HG03378 (cell line): Measurements from ENCODE around the gene BIN1.

ENCODE experiments used
- ATAC-seq: cut with Tn5 transposase; IDR thresholded peaks from one replicate; pipeline ENCODE4 v1.9.1; 2021; ENCODE audit warnings: mild to moderate bottlenecking, moderate library complexity; ENCODE audit not compliant: unreplicated experiment

Gene BIN1

DNA sequence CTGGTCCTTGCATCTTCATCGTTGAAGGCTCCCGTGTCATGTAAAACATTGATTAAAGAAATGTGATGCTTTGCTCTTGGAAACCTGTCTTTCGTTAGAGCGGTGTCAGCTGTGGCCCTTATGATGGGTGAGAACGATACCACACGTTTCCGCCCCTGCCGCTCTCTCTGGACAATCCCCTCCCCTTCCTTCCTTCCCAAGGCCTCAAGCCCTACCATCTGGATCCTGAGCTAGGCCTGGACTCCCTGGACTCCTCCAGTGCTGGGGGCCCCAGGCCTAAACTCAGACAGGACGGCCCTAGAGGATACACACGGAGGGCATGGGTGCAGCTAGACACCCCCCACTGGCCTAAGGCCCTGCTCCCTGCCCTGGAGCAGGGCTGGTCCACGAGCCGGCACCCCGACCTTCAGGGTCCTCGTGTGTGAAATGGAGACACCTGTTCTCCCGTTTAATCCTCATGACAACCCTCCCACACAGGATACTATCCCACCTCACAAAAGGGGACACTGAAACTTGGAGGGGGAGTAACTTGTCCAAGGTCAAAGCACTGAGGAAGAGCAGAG, 13.2 kb downstream of the BIN1 start:
- no peak for ATAC-seq

DNA sequence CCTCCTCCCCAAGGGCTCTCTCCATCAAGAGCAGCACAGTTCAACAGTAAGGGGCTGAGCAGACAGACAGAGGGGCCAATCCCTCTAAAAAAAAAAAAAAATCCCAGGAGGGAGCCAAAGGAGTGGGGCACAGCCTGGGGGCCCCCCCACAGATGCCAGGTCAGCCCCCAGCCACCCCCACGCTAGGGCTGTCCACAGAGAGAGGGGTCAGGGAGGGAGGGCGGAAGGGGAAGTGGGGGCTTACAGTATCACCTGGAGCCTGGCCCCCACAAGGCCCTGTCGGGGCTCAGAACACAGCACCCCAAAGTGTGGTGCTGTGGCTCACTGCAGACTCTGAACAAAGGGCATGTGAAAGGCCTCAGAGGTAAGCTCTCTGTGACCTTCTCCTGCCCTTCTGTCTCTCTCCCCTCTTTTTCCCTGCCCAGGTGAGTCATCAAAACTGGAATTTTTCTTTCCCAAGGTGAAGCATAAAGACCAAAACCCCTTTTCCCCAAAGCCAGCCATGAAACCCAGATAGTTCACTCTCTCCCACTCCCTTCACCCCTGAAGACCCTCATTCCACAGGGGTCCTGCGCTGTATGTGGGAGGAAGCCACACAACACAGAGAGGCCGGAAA, 13.9 kb downstream of the BIN1 start:
- ATAC-seq: no peak

DNA sequence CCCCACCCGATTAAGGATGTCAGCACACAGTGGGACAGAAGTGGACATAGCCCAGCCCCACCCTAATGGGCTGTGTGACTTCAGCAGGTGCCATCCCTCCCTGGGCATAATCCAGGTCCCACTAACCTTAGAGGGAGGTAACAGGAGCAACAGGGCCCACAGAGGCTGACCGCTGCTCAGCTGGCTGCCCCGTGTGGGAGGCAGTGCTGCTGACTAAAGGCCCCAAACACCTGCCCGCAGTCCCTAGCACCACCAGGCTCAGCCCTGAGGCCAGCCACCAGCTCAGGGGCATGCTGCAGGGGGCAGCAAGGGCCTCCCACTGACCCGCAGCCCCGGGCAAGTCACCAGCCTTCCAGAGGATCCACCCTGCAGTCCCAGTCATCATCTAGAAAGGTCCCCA, 14.6 kb downstream of the BIN1 start:
- no peak for ATAC-seq

DNA sequence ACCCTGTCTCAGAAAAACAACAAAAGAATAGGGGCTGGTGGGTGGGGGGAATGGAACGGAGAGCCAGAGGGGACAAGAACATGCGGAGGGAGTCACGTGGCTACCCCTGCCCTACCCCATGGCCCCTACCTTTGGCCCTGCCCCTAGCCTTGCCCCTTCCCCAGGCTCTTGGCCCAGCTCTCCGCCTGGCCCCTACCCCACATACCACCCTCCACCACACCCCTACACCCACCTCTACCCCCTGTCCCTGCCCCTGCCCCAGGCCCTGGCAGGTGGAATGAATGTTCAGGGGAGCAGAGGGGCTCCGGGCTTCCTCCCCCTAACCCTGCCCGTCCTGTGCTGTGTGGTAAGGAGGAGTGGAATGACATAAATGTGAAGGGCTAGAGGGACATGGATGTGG, 15.1 kb downstream of the BIN1 start:
- no peak for ATAC-seq

DNA sequence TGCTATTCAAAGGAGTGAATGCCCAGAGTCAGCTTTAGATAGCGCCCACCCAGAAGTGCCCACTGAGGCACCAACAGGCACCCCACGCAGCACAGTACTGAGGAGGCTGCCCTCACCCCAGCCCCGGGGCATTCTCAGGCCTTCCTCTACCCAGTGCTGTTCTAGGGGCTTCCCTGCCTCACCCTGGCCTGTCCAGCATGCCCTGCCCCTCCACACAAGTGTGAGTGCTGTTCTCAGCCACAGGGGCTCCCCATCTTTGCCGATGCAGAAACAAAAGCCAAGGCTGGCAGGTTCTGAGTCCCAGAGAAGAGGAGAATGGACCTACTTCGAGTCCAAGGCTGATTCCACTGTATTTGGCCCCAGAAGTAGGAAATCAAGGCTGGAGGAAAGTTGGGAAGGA, 15.8 kb downstream of the BIN1 start:
- no peak for ATAC-seq

DNA sequence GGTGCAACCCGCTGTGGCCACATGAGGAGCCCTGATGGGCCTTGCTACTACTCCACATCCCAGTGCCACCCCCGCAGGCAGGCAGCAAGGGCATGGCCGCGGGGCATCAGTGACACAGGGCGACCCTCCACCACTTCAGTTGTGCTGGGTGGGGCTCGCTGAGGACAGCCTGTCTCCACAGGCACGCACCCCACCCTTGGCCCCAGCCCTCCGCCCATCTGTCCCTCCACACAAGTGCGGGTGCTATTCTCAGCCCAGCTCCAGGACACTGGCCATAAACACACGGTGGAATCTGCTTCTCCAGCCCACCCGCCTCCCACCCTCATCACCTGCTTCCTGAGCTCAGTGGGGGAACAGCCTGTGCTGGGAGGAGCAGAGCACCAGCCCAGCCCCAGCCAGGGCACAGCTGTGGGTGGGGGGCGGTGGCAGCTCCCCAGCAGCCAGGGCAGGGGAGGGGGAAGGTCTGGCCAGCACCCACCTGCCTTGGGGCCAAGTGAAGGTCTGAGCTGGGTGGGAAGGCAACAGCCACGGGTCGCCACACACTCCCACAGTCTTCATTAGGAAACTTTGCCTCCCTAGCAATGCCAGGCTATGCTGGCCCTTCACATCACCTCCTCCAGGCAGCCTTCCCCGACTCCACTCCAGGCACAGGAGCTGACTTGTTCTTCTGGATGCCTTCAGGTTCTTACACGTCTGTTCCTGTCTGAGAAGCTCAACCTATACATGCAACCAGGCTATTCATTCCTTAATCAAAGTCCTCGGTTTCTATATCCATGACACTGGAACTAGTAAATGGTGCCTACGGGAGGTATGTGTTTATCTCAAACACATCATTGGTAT, 16.5 kb downstream of the BIN1 start:
- ATAC-seq: no peak

DNA sequence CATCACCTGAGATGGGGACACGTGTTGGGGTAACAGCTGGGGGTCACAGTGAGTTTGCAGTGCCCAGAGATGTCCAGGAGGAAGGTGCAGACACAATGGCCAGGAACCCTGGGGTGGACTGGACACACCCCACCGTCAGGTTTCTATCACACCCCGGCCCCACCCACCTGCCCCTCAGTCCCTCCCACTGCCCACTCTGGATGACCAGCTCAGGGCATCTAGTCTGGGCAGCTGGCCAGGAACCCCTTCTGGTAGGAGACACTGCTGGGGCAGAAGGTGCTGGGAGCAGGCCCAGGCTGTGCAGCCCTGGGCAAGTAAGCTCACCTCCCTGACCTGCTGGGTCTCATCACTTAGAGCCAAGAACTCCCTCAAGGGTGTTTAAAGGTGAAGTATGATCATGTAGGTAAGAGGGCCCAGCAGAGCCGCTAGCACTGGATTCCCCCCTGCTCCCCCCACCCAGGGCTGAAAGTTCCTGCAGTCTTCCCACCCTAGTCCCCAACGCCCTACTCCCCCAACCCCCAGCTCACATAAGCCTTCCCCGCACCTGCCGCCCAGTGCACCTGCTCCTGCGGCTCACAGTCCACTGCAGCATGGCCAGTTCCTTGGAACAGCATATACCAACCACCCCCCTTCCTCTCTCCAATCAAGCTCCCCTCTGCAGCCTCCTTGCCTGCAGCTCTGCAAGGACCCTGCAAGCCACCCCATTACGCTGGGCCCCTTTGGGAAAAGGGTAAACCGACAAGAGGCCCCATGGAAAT, 17.3 kb downstream of the BIN1 start:
- no peak for ATAC-seq

DNA sequence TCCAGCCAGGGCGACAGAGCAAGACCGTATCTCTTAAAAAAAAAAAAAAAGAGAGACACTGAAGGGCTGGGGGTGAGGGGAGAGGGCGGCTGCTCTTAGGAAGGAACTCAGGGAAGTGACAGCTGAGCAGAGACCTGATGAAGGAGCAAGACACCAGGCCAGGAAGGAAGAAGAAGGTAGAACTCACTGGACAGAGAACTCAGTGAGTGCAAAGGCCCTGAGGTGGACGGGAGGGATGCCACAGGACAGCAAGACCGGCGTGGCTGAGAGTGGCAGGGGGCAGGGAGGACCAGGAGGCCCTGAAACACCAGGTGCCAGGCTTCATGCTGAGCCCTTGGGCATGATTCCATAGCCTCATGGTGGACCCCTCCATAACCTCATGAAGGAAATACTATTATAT, 18.2 kb downstream of the BIN1 start:
- no peak for ATAC-seq

DNA sequence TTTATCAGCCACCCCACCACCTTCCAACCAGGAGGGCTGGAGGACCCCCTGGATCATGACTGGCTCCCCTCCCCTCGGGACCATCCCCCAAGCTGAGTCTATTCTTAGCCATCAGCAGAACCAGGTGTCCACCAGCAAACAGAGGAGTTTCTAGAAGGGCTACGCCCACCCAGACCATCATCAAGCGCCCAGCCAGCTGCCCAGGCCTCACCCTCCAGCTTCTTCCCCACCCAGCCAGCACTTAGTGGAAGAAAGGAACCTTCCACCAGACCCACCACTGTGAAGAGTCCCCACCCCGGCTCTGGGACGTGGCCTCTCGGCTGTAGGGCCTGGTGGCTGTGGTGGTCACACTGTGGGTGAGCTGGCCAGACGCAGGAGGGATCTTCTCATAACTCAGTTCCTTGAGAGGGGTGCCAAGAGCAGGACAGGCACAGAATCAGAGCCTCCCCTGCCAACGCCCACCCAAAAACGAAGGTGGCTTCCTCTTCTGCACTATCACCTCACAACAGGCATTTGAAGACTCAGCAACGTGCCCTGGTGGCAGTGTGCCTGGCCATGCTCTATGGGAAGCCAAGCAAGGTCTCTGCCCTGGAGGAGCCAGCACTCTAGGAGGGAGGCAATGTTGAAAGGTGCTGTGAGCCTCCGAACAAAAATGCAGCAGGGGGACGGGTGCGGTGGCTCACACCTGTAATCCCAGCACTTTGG, 19.0 kb downstream of the BIN1 start:
- no peak for ATAC-seq

DNA sequence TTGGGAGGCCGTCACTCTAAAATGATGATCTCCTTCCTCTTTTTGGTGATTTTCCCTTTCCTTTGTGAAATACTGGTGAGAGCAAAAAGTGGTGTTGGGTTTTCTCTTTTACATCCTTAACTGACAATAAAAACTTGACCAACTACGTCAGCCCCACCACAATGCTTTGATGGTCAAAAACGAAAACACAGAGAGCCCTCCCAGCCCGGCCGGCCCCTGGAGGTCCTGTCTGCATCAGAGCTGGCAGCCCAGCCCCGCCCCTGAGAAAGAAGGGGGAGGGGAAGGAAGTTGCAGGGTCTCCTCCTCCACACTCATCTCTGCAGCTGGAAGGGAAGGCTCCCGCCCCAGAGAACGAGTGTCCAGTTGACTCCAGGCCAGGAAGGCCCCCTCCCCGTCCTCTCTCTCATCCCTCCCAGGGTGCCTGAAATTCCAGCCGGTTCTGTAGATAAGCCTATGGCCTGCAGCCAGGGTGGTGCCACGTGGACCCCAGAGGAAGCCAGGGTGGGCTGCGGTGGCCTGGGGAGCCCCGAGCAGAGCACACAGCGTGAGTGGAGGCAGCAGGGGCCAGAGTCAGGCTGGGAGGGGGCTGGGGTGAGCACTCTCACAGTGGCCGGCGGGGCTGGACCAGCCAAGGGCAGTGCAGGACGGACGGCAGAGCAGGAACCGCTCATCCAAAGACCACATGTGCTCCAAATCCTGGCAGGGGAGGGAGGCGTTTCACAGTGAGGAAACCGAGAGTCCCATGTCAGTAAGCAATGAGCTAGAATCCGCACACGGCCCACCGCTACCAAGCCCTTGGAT, 19.8 kb downstream of the BIN1 start:
- peak; percentile 82 for ATAC-seq

DNA sequence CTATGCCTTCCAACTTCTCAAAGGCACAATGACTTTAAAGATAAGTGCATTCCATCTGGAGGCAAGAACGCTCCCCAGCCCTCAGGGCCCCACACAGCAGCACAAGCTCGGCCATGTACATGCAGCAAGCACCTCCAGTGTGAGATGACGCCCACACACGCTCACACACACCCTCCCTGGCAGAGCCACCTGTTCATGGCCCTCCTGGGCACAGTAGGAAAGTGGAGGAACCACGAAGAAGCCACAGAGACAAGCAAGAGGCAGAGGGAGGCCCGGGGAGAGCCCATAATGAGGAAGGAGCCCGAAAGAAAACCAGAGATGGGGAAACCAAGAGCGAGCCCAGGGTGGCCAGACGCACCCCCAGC, 21.7 kb downstream of the BIN1 start:
- peak; percentile 25 for ATAC-seq

DNA sequence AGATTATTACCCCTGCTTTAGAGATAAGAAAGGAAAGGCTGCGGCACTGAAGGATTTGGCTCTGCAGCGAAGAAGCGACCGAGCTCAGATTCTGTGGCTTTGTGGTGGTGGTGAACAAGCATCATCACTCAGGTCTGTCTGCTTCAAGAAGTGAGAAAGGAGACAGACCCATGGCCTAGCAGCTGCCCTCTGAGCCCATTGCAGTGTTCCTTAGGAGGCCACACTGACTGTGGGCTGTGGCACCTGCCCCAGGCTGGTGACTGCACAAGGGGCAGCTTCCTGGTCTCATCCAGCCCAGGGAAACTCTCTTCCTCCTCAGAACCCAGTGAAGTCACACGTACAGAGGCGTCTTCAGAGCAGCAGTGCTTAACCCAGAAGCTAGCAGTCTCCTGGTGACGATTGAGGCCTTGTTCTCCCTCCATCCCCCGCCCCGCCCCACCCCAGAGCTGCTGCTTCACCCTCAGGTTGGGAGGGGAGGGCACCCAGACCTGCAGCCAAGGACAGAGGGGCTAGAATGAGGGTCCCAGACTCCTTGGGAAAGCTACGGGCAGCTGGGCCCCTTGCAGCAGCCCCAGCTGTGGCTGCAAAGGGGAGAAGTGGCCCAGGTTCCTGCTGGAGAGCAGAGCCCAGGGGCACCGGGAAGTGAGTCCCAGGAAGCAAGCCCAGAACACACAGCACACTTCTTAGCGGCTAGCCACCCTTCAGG, 22.2 kb downstream of the BIN1 start:
- no peak for ATAC-seq

DNA sequence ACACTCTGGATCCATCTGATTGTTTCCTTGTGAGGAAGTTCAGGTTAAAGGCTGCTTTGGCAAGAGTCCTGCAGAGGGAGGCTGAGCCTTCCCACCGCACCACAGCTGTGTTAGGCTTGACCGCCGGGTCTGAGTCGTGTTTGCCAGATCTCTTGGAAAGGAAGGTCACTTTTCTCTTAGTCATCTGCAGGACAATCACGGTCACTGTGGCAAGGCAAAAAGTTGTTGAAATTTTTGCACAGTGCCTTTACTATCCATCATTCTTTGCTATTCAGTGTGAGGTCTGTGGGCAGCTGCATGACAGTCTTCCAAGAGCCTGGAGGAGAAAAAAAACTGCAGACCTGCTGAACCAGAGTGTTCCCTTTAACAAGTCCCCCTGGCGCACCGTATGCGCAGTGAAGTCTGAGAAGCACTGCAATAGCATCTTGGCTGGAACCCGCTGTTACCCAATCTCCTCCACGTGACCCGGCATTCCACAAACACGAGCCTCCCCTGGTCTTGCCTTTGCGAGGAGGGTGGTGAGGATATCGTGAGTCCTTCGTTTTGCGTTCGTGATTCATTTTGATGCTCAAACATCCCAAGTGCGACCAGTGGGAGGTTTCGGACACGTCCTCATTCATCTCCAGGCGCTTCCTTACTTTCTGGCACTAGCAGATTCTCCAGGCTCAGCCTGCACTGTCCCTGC, 23.0 kb downstream of the BIN1 start:
- ATAC-seq: no peak

DNA sequence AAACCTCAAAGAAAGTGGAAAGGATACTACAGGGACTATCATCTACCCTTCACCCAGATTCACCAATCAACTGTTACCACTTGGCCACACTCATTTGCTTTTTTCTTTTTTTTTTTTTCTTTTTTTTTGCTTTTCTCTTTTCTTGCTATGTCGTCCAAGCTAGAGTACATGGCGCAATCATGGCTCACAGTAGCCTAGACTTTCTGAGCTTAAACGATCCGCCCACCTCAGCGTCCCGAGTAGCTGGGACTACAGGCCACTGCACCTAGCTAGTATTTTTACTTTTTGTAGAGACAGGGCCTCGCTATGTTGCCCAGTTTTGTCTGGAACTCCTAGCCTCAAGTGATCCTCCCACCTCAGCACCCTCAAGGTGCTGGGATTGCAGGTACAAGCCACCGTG, 24.0 kb downstream of the BIN1 start:
- ATAC-seq: no peak

DNA sequence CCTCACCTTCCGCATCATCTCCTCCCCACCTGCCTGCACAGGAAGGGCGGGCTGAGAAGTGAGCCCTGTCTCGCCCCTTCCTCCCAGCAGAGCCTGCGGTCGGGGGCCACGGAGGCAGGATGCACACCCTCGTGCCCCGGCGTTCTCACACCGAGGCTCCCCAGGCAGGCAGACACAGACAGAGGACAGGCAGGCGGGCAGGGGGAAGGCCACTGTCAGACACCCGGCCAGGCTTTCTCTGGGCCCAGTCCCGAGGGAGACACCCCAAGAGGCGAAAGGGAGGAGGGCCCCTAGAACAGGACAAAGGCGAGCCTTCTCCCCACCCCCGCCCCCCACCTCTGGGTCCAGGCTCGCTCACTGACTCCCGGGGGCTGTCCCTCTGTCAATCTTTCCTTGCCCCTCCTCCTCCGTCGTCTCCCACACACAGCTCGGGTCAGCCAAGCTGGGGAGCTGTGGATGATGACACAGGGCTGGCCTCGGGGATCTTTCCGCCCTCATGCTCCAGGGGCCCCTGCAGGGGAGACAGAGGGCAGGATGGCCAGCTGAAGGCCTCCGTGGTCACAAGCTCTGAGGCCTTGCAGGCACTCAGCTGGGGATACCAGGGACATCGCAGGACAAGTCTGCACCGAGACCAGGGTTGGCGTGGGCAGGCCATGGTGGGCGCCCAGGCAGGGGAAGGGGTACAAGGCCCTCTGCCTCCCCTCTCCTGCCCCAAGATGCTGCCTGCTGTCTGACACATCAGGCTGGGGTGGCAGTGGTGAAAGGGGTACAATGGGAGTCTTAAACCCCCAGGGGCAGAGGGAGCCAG, 24.9 kb downstream of the BIN1 start:
- ATAC-seq: no peak

DNA sequence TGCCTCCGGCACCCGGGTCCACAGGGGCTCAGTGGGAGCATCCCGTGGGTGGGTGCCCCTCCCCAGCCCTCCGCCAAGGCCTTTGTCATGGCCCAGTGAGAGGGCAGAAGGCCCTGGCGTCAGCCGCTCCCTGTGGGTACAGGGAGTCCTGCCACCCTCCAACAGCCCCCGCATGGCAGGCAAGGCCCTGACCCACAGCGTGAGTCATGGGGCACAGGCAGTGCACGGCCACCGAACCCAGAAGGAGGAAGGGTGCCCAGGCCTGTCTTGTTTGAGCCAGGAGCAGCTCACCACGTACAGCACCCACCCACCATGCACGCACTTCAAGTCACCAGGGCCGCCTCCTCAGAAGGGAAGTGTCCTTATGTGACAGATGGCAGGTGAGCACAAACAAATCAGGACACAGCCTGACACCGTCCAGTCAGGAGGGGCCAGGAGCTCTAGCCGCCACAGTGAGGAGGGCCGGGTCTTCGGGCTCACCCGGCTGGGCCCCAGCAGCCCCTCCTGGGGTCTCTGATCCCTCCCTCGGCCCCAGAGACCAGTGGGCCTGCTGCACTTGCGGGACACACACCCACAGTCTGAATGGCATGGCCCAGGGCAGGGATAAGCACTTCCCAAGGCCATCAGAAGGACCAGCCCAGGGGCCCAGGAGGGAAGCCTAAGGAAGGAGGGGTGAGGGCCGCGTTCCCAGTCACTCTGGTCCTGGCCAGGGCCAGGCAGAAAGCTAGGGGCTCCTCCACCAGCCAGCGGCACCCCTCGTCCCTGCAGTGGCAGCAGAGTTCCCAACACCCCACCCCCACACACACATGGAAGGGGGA, 25.8 kb downstream of the BIN1 start:
- ATAC-seq: peak; percentile 43

DNA sequence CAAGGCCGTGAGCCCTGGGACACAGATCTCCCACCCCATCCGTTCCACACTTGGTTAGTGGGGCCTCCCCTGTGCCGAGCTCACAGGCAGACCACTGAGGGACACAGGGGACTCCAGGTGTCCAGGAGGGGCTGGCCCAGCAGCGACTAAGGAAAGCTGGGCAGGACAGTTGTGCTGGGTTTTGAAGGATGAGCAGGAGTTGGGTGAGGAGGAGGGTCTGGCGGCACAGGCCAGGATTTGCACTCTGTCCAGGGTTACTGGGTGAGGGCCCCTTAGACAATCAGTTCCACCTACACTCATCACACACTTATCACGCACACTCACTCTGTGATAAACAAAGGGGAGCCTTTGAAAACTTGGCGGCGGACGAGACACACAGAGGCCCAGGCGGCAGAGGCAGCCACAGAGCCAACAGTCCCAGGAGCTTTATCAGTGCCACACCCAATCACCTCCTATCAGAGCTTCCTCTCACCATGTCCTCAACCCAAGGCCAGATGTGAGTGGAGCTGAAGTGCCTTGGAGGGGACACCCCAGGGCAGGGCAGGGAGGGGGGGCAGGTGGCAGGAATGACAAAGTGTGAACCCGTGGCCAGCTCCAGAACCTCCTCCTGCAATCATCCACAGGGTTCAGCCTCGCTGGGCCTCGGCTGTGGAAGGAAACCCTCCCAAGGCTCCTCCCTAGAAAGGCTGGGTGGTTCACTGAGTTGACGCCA, 26.6 kb downstream of the BIN1 start:
- peak; percentile 26 for ATAC-seq
